ENCODE measurements around the gene DSCAM. TPM values are rescaled to one million over a fixed set of nuclear protein-coding genes. Genes with fewer than 3 reads are reported as not detected.
"Not testable (repeated sequence)": the region's sequence is repeated elsewhere in the genome, so short reads cannot be mapped to it uniquely, and the experiment has no call there.

The DSCAM gene
- total and polyA plus RNA-seq, 2 experiments from 2014 or later = 0.07 TPM; not detected in 1

DNA sequence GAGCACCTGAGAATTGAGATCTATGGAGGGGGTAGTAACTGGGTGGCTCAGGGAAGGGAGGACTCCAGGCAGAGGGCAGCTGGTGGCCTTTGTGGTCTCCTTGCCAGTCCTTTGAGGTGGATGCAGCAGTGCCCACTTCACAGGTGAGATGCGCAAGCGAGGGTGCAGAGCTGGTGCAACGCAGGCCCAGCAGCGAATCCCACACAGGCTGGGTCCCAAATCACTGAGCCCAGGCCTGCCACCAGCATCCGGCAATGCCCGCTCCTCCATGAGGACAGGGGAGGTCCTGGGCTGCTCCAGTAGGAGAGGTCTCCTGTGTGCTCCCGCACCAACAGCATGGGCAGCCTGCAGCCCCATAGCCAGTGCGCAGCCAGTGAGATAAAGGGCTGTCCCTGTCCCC, 661.8 kb downstream of the DSCAM start:
- TF ChIP-seq STAT1 (IDR thresholded peaks at IDR 0.05; ENCODE audit: unreplicated experiment) (no peak), ZNF331 (CRISPR knock-in tag; IDR thresholded peaks at IDR 0.05; ENCODE audit: low read depth) (no peak), ZNF114 (CRISPR knock-in tag; IDR thresholded peaks at IDR 0.05) (no peak), EZH2 (IDR thresholded peaks at IDR 0.05; ENCODE audit: low read depth, unreplicated experiment) (no peak), JUNB (IDR thresholded peaks at IDR 0.05; ENCODE audit: unreplicated experiment) (no peak), EZH2phosphoT487 (IDR thresholded peaks at IDR 0.05; ENCODE audit: unreplicated experiment) (no peak), NANOG (IDR thresholded peaks at IDR 0.05; ENCODE audit: borderline replicate concordance) (no peak)
- TF ChIP-seq, protein P1, sequence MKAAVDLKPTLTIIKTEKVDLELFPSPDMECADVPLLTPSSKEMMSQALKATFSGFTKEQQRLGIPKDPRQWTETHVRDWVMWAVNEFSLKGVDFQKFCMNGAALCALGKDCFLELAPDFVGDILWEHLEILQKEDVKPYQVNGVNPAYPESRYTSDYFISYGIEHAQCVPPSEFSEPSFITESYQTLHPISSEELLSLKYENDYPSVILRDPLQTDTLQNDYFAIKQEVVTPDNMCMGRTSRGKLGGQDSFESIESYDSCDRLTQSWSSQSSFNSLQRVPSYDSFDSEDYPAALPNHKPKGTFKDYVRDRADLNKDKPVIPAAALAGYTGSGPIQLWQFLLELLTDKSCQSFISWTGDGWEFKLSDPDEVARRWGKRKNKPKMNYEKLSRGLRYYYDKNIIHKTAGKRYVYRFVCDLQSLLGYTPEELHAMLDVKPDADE (IDR thresholded peaks at IDR 0.05) = no peak
- TF ChIP-seq, protein P2, sequence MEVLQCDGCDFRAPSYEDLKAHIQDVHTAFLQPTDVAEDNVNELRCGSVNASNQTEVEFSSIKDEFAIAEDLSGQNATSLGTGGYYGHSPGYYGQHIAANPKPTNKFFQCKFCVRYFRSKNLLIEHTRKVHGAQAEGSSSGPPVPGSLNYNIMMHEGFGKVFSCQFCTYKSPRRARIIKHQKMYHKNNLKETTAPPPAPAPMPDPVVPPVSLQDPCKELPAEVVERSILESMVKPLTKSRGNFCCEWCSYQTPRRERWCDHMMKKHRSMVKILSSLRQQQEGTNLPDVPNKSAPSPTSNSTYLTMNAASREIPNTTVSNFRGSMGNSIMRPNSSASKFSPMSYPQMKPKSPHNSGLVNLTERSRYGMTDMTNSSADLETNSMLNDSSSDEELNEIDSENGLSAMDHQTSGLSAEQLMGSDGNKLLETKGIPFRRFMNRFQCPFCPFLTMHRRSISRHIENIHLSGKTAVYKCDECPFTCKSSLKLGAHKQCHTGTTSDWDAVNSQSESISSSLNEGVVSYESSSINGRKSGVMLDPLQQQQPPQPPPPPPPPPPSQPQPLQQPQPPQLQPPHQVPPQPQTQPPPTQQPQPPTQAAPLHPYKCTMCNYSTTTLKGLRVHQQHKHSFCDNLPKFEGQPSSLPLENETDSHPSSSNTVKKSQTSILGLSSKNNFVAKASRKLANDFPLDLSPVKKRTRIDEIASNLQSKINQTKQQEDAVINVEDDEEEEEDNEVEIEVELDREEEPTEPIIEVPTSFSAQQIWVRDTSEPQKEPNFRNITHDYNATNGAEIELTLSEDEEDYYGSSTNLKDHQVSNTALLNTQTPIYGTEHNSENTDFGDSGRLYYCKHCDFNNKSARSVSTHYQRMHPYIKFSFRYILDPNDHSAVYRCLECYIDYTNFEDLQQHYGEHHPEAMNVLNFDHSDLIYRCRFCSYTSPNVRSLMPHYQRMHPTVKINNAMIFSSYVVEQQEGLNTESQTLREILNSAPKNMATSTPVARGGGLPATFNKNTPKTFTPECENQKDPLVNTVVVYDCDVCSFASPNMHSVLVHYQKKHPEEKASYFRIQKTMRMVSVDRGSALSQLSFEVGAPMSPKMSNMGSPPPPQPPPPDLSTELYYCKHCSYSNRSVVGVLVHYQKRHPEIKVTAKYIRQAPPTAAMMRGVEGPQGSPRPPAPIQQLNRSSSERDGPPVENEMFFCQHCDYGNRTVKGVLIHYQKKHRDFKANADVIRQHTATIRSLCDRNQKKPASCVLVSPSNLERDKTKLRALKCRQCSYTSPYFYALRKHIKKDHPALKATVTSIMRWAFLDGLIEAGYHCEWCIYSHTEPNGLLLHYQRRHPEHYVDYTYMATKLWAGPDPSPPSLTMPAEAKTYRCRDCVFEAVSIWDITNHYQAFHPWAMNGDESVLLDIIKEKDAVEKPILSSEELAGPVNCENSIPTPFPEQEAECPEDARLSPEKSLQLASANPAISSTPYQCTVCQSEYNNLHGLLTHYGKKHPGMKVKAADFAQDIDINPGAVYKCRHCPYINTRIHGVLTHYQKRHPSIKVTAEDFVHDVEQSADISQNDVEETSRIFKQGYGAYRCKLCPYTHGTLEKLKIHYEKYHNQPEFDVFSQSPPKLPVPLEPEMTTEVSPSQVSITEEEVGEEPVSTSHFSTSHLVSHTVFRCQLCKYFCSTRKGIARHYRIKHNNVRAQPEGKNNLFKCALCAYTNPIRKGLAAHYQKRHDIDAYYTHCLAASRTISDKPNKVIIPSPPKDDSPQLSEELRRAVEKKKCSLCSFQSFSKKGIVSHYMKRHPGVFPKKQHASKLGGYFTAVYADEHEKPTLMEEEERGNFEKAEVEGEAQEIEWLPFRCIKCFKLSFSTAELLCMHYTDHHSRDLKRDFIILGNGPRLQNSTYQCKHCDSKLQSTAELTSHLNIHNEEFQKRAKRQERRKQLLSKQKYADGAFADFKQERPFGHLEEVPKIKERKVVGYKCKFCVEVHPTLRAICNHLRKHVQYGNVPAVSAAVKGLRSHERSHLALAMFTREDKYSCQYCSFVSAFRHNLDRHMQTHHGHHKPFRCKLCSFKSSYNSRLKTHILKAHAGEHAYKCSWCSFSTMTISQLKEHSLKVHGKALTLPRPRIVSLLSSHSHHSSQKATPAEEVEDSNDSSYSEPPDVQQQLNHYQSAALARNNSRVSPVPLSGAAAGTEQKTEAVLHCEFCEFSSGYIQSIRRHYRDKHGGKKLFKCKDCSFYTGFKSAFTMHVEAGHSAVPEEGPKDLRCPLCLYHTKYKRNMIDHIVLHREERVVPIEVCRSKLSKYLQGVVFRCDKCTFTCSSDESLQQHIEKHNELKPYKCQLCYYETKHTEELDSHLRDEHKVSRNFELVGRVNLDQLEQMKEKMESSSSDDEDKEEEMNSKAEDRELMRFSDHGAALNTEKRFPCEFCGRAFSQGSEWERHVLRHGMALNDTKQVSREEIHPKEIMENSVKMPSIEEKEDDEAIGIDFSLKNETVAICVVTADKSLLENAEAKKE (CRISPR knock-in tag; IDR thresholded peaks at IDR 0.05) = no peak
- TF ChIP-seq, protein P3, sequence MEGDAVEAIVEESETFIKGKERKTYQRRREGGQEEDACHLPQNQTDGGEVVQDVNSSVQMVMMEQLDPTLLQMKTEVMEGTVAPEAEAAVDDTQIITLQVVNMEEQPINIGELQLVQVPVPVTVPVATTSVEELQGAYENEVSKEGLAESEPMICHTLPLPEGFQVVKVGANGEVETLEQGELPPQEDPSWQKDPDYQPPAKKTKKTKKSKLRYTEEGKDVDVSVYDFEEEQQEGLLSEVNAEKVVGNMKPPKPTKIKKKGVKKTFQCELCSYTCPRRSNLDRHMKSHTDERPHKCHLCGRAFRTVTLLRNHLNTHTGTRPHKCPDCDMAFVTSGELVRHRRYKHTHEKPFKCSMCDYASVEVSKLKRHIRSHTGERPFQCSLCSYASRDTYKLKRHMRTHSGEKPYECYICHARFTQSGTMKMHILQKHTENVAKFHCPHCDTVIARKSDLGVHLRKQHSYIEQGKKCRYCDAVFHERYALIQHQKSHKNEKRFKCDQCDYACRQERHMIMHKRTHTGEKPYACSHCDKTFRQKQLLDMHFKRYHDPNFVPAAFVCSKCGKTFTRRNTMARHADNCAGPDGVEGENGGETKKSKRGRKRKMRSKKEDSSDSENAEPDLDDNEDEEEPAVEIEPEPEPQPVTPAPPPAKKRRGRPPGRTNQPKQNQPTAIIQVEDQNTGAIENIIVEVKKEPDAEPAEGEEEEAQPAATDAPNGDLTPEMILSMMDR (conservative IDR thresholded peaks at IDR 0.05; ENCODE audit: low read depth in 2 of 2) = no peak
- H3K4me1 Mint-ChIP-seq = no peaks in the 10 kb centered on the region
- H3K27ac Mint-ChIP-seq = no peak overlapping the region
- H2AFZ ChIP-seq = no peak overlapping the region
- H3K4me1 ChIP-seq (ENCODE audit: insufficient read depth) = no peaks in the 10 kb centered on the region
- H3K36me3 ChIP-seq (ENCODE audit: insufficient read depth) = 0 out of 2 replicates have a peak, but pooled peaks cover 3% of the 10 kb centered on the region
- no peaks in the 10 kb centered on the region for H3F3A ChIP-seq (replicated peaks; ENCODE audit: low read depth)
- ATAC-seq (no peak), DNase-seq (ENCODE audit: low spot score) (no peak)
- H3K36me3 Mint-ChIP-seq (ENCODE audit: low read depth) = peaks cover 45% of the 10 kb centered on the region
- H3K27me3 Mint-ChIP-seq (ENCODE audit: insufficient read depth, low read depth, poor library complexity) = peaks cover 23% of the 10 kb centered on the region
- H3K27ac ChIP-seq (ENCODE audit: low read depth) = no peak overlapping the region
- H3K4me3 ChIP-seq = no peak overlapping the region
- no peaks in the 10 kb centered on the region for H3K27me3 ChIP-seq (ENCODE audit: insufficient read depth)
- no peaks in the 10 kb centered on the region for H4K20me1 ChIP-seq (replicated peaks; ENCODE audit: insufficient read depth)
- no peaks in the 10 kb centered on the region for H3K79me2 ChIP-seq (replicated peaks; ENCODE audit: insufficient read depth)
- H3K4me3 Mint-ChIP-seq = no peak overlapping the region
- H3K4me2 ChIP-seq = no peak overlapping the region
- no peaks in the 10 kb centered on the region for H3K9me2 ChIP-seq (ENCODE audit: insufficient read depth)
- peaks cover 96% of the 10 kb centered on the region for H3K9me3 Mint-ChIP-seq

DNA sequence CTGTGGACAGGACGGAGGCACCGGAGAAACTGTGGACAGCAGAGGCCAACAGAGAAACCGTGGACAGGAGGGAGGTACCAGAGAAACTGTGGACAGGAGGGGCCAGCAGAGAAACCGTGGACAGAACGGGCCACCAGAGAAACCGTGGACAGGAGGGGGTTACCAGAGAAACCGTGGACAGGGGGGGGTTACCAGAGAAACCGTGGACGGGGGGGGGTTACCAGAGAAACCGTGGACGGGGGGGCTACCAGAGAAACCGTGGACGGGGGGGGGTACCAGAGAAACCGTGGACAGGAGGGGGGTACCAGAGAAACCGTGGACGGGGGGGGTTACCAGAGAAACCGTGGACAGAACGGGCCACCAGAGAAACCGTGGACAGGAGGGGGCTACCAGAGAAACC, 664.5 kb downstream of the DSCAM start:
- H3K4me3 ChIP-seq; H3K36me3 ChIP-seq (ENCODE audit: insufficient read depth); H3K9me2 ChIP-seq (ENCODE audit: insufficient read depth); H3K27ac ChIP-seq (ENCODE audit: low read depth); H3K79me2 ChIP-seq (replicated peaks; ENCODE audit: insufficient read depth); H3K27me3 ChIP-seq (ENCODE audit: insufficient read depth); H2AFZ ChIP-seq; ATAC-seq; H3K4me2 ChIP-seq; DNase-seq (ENCODE audit: low spot score); H3K4me1 ChIP-seq (ENCODE audit: insufficient read depth); H3F3A ChIP-seq (replicated peaks; ENCODE audit: low read depth); H4K20me1 ChIP-seq (replicated peaks; ENCODE audit: insufficient read depth); H3K4me3 Mint-ChIP-seq; H3K4me1 Mint-ChIP-seq; H3K27ac Mint-ChIP-seq: not testable (repeated sequence)
- Mint-ChIP-seq H3K9me3 (peaks cover 96% of the 10 kb centered on the region), H3K27me3 (ENCODE audit: insufficient read depth, low read depth, poor library complexity) (peaks cover 23% of the 10 kb centered on the region), H3K36me3 (ENCODE audit: low read depth) (peaks cover 39% of the 10 kb centered on the region)

Measured in GM23338 (cell line).